PC-3 (cell line): ENCODE measurements around the gene CAPZB. TPM values are rescaled to one million over a fixed set of nuclear protein-coding genes. Genes with fewer than 3 reads are reported as not detected.

Source experiments
- ATAC-seq: fragments of 200-7000 bp; cut with Tn5 transposase; 2 replicates; pipeline ENCODE4 v1.9.1; 2020; ENCODE audit warnings: mild to moderate bottlenecking, moderate library complexity
- BruUV-seq: library from RNA; stranded (reverse); fragments of 400-500 nt; replicated peaks from 2 replicates; lab custom pipeline; 2021; lab: Mats Ljungman, UMichigan
- CTCF ChIA-PET: fragments of 300-600 bp; sonication (Branson Sonifier 250); formaldehyde crosslinking; loops from one replicate; lab custom pipeline; 2022; ENCODE audit warnings: antibody characterized with exemption; lab: Charles Lee
- POLR2A ChIA-PET: fragments of 300-600 bp; sonication (Branson Sonifier 250); formaldehyde crosslinking; loops from one replicate; lab custom pipeline; 2022; ENCODE audit warnings: antibody characterized with exemption; ENCODE audit not compliant: unreplicated experiment; lab: Charles Lee
- DNase-seq: peaks from one replicate; pipeline ENCODE4 v3.0.0-alpha.2; 2015
- H2AFZ ChIP-seq: fragments of 300-600 bp; sonication (generic); 2 replicates; pipeline ENCODE4 v1.6.0; 2016; ENCODE audit warnings: antibody characterized with exemption, low read length
- H3F3A ChIP-seq: fragments of 300-600 bp; sonication (generic); one replicate; pipeline ENCODE4 v1.6.0; 2017; ENCODE audit warnings: antibody characterized with exemption, low read length, control low read depth, mild to moderate bottlenecking; ENCODE audit not compliant: unreplicated experiment
- H3K27ac ChIP-seq: fragments of 300-600 bp; sonication (generic); 2 replicates; pipeline ENCODE4 v1.5.1; 2016; ENCODE audit warnings: mild to moderate bottlenecking, low read length
- H3K27me3 ChIP-seq: fragments of 300-600 bp; sonication (generic); 2 replicates; pipeline ENCODE4 v1.6.1; 2016; ENCODE audit warnings: low read length, mixed read lengths
- H3K36me3 ChIP-seq: fragments of 300-600 bp; sonication (generic); 2 replicates; pipeline ENCODE4 v1.6.1; 2016; ENCODE audit warnings: low read depth, mixed run types, low read length, mixed read lengths
- H3K4me1 ChIP-seq: fragments of 300-600 bp; sonication (generic); 2 replicates; pipeline ENCODE4 v1.5.1; 2016; ENCODE audit warnings: low read length; ENCODE audit not compliant: insufficient read depth
- H3K4me2 ChIP-seq: fragments of 300-600 bp; sonication (generic); 2 replicates; pipeline ENCODE4 v1.6.0; 2016; ENCODE audit warnings: low read length
- H3K4me3 ChIP-seq: fragments of 300-600 bp; sonication (generic); 2 replicates; pipeline ENCODE4 v1.5.1; 2016; ENCODE audit warnings: mild to moderate bottlenecking, low read length, mixed read lengths
- H3K79me2 ChIP-seq: fragments of 300-600 bp; sonication (generic); 2 replicates; pipeline ENCODE4 v1.6.1; 2017; ENCODE audit warnings: low read length, mixed read lengths
- H3K9ac ChIP-seq: fragments of 300-600 bp; sonication (generic); 2 replicates; pipeline ENCODE4 v1.6.0; 2016; ENCODE audit warnings: mild to moderate bottlenecking, low read length
- H3K9me2 ChIP-seq: fragments of 300-600 bp; sonication (generic); replicated peaks from 2 replicates; pipeline ENCODE4 v1.6.1; 2016; ENCODE audit warnings: mixed run types, low read length, mixed read lengths
- H3K9me3 ChIP-seq: fragments of 300-600 bp; sonication (generic); 2 replicates; pipeline ENCODE4 v1.6.1; 2016; ENCODE audit warnings: low read length, mixed read lengths
- H4K20me1 ChIP-seq: fragments of 300-600 bp; sonication (generic); 2 replicates; pipeline ENCODE4 v1.6.1; 2016; ENCODE audit warnings: low read length, mixed read lengths
- EZH2 ChIP-seq: fragments of 300-600 bp; sonication (generic); IDR thresholded peaks from one replicate; pipeline ENCODE4 v1.6.1; 2017; ENCODE audit warnings: antibody characterized with exemption, mild to moderate bottlenecking, low read length; ENCODE audit not compliant: unreplicated experiment
- EZH2phosphoT487 ChIP-seq: fragments of 300-600 bp; sonication (generic); IDR thresholded peaks from 2 replicates; pipeline ENCODE4 v1.6.1; 2018; ENCODE audit warnings: mild to moderate bottlenecking, antibody characterized with exemption, low read length, borderline replicate concordance
- intact Hi-C: fragments of 100-400 bp; cut with micrococcal nuclease; formaldehyde crosslinking; loops from 2 replicates; pipeline ENCODE4 v1.9.0; 2023
- total RNA-seq: library from RNA; depleted of rRNA; stranded (reverse); fragments of >200 nt; gene quantifications from 2 replicates; pipeline ENCODE4 v1.2.3, GENCODE V29; 2014
- TF ChIP-seq, protein P1 (sequence below): fragments of 300-600 bp; sonication (generic); conservative IDR thresholded peaks from 2 replicates; pipeline ENCODE4 v1.5.1; 2017; ENCODE audit warnings: antibody characterized with exemption, low read depth, mild to moderate bottlenecking, low read length

CAPZB gene
- total RNA-seq, 1 experiment from 2014 or later: 86.7 TPM

GRCh38 chr1:19402031-19402813 is 83.1 kb downstream of the CAPZB start:
- H3F3A ChIP-seq: no peaks in the 10 kb centered on the region
- no peaks in the 10 kb centered on the region for H3K36me3 ChIP-seq
- H3K27me3 ChIP-seq: no peaks in the 10 kb centered on the region
- TF ChIP-seq, protein P1, sequence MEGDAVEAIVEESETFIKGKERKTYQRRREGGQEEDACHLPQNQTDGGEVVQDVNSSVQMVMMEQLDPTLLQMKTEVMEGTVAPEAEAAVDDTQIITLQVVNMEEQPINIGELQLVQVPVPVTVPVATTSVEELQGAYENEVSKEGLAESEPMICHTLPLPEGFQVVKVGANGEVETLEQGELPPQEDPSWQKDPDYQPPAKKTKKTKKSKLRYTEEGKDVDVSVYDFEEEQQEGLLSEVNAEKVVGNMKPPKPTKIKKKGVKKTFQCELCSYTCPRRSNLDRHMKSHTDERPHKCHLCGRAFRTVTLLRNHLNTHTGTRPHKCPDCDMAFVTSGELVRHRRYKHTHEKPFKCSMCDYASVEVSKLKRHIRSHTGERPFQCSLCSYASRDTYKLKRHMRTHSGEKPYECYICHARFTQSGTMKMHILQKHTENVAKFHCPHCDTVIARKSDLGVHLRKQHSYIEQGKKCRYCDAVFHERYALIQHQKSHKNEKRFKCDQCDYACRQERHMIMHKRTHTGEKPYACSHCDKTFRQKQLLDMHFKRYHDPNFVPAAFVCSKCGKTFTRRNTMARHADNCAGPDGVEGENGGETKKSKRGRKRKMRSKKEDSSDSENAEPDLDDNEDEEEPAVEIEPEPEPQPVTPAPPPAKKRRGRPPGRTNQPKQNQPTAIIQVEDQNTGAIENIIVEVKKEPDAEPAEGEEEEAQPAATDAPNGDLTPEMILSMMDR: no peak
- TF ChIP-seq EZH2 (no peak), EZH2phosphoT487 (no peak)
- no peak overlapping the region for H3K27ac ChIP-seq
- ChIA-PET CTCF (no interaction called here), POLR2A (no interaction called here)
- no TSS peak for BruUV-seq
- intact Hi-C loops: no loop called here
- DNase-seq (no peak), ATAC-seq (no peak)
- no peaks in the 10 kb centered on the region for H3K9me3 ChIP-seq
- no peak overlapping the region for H2AFZ ChIP-seq
- H3K4me1 ChIP-seq: no peaks in the 10 kb centered on the region
- H3K79me2 ChIP-seq: peaks cover 51% of the 10 kb centered on the region
- no peaks in the 10 kb centered on the region for H4K20me1 ChIP-seq
- H3K9ac ChIP-seq: no peak overlapping the region
- no peak overlapping the region for H3K4me2 ChIP-seq
- H3K9me2 ChIP-seq: no peaks in the 10 kb centered on the region
- H3K4me3 ChIP-seq: no peak overlapping the region

GRCh38 chr1:19401535-19401889 is 83.8 kb downstream of the CAPZB start:
- no peak for ATAC-seq
- H4K20me1 ChIP-seq: no peaks in the 10 kb centered on the region

More at GRCh38 chr1:19401535-19401889, 83.8 kb downstream of the CAPZB start:
- Histone ChIP-seq H3K4me1 (no peaks in the 10 kb centered on the region), H3K9me2 (no peaks in the 10 kb centered on the region), H3K27ac (no peak overlapping the region), H3F3A (no peaks in the 10 kb centered on the region), H3K27me3 (no peaks in the 10 kb centered on the region), H2AFZ (no peak overlapping the region), H3K36me3 (no peaks in the 10 kb centered on the region), H3K9ac (no peak overlapping the region), H3K79me2 (peaks cover 46% of the 10 kb centered on the region), H3K4me2 (no peak overlapping the region), H3K9me3 (no peaks in the 10 kb centered on the region), H3K4me3 (no peak overlapping the region)
- TF ChIP-seq EZH2phosphoT487 (no peak), EZH2 (no peak)
- TF ChIP-seq, protein P1: no peak
- BruUV-seq: no TSS peak
- DNase-seq: no peak
- CTCF ChIA-PET: no interaction called here
- intact Hi-C loops: no loop called here
- POLR2A ChIA-PET: no interaction called here
